ENCODE measurements around the gene SPATA1. TPM values are rescaled to one million over a fixed set of nuclear protein-coding genes. Genes with fewer than 3 reads are reported as not detected.

Gene SPATA1
- total RNA-seq, 2 donors from 2014 or later, result 1.3 to 2.7 TPM

DNA sequence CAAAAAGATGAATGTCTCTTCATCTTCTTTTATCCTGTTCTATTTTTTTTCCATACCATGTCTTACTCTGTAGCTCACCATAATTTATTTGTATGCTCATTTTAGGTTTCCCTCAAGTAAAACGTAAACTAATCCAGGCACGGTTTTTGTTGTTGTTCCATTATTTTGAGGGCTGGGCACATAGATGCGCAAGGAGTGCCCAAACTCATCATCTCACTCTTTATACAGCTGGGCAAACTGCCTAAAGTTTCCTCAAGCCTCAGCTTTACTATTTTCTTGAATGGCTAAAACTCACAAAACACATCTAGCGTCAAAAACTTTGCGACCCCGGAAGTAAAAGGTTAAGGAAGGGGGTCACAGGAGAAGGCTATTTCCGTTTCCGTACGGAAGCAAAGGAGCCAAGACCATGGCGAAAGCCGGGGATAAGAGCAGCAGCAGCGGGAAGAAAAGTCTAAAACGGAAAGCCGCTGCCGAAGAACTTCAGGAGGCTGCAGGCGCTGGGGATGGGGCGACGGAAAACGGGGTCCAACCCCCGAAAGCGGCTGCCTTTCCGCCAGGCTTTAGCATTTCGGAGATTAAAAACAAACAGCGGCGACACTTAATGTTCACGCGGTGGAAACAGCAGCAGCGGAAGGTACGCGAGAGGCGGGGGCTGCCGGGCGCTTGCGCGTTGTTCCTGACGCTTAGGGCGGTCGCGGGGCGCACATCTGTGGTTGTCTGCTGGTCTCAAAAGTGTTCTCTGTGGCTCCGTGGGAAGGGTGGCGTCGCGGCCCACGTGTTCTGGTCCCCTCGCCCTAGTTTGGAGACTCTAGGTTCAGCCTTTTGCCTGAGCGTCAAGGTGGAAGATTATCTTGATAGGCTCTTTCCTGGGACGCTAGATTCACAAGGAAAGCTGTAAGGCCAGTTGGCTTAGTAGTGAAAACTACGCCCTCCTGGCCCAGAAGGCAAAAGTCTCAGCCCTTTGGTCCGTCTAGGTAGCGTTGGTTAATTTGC lies 27.0 kb upstream of the SPATA1 start, which contains the start of gene RPF1:
Gene RPF1 (plus strand): TSS at position 391 of the 993 bp plus-strand sequence. CDS start 16 bp downstream, at position 407.
- intact Hi-C loops (cut with DNase I), result no loop called here
- Histone ChIP-seq H3K27me3 (no peaks in the 10 kb centered on the region), H3K36me3 (no peaks in the 10 kb centered on the region), H3K4me1 (peaks cover 4% of the 10 kb centered on the region), H3K9ac (ENCODE audit: low read depth in 2 of 2, low read length in 2 of 2) (peak within 1 kb of the TSS; percentile 65 to 69), H3K27ac (peak within 1 kb of the TSS; percentile 83), H3K9me3 (no peaks in the 10 kb centered on the region), H3K4me3 (peak within 1 kb of the TSS; percentile 64)
- TF ChIP-seq, protein P1, sequence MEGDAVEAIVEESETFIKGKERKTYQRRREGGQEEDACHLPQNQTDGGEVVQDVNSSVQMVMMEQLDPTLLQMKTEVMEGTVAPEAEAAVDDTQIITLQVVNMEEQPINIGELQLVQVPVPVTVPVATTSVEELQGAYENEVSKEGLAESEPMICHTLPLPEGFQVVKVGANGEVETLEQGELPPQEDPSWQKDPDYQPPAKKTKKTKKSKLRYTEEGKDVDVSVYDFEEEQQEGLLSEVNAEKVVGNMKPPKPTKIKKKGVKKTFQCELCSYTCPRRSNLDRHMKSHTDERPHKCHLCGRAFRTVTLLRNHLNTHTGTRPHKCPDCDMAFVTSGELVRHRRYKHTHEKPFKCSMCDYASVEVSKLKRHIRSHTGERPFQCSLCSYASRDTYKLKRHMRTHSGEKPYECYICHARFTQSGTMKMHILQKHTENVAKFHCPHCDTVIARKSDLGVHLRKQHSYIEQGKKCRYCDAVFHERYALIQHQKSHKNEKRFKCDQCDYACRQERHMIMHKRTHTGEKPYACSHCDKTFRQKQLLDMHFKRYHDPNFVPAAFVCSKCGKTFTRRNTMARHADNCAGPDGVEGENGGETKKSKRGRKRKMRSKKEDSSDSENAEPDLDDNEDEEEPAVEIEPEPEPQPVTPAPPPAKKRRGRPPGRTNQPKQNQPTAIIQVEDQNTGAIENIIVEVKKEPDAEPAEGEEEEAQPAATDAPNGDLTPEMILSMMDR (IDR thresholded peaks at IDR 0.05), result no peak
- peak; percentile 76 for DNase-seq

DNA sequence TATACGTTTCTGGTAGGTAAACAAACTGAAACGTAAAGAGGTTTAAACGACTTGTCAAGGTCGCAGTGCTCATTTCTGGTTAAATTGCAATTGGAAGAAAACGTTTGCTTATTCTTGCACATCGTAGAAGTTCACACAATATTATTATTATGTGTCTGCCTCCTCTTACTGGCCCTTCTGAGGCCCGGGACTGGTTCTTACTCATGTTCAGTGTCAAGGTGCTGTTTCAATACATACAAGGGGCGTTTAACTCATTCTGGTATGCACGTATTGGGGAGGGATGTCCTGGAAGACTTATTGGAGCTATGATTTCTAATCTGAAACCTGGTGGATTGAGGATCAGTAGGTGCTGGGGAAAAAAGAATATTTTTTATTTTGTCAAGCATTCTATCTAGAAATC lies 26.2 kb upstream of the SPATA1 start:
- H3K27me3 ChIP-seq, result no peaks in the 10 kb centered on the region
- peak overlapping the region; percentile 83 for H3K27ac ChIP-seq
- DNase-seq, result no peak
- peaks cover 4% of the 10 kb centered on the region for H3K4me1 ChIP-seq
- peak overlapping the region; percentile 64 for H3K4me3 ChIP-seq
- intact Hi-C loops (cut with DNase I), result no loop called here
- TF ChIP-seq, protein P1 (IDR thresholded peaks at IDR 0.05), result no peak
- H3K9me3 ChIP-seq, result no peaks in the 10 kb centered on the region
- peak overlapping the region; percentile 65 to 69 for H3K9ac ChIP-seq (ENCODE audit: low read depth in 2 of 2, low read length in 2 of 2)
- H3K36me3 ChIP-seq, result no peaks in the 10 kb centered on the region

DNA sequence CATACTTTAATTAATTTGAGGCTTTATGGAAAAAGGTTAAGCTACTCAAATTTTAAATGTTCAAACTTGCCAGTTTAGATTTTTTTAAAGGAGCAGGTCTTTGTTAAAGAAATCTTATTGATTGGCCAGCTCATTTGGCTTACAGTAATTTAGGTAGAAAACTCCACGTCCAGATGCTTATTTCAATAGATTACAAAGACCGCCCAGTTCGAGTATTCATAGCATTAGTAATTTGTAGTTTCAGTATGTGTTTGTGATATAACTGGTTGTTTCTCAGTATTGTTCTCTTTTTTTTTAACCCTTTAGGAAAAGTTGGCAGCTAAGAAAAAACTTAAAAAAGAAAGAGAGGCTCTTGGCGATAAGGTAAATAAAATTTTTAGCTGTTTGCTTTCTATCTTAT lies 25.5 kb upstream of the SPATA1 start:
- intact Hi-C loops (cut with DNase I), result no loop called here
- Histone ChIP-seq H3K9ac (ENCODE audit: low read depth in 2 of 2, low read length in 2 of 2) (no peak overlapping the region), H3K27ac (no peak overlapping the region), H3K36me3 (no peaks in the 10 kb centered on the region), H3K4me1 (peaks cover 4% of the 10 kb centered on the region), H3K27me3 (no peaks in the 10 kb centered on the region), H3K9me3 (no peaks in the 10 kb centered on the region), H3K4me3 (peak overlapping the region; percentile 64)
- DNase-seq, result no peak
- TF ChIP-seq, protein P1 (IDR thresholded peaks at IDR 0.05), result no peak

DNA sequence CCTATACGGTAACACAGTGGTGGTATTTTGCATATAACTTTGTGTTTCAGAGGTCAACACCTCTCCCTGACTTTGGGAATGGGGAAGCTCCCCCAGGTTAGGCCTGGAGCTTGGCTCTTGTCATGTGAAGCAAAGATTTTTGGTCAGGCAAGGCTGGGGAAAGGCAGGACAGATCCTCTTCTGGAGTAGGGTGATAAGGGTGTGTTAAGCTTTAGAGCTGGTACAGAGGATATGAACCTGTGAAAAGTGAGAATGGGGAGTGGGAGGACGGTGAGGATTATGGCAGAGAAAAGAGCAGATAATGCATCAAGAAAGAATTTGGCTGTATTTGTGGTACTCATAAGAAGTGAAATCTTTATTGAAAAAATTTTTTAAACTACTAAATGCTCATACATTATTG lies 24.9 kb upstream of the SPATA1 start:
- intact Hi-C loops (cut with DNase I), result no loop called here
- no peaks in the 10 kb centered on the region for H3K36me3 ChIP-seq
- H3K9ac ChIP-seq (ENCODE audit: low read depth in 2 of 2, low read length in 2 of 2), result no peak overlapping the region
- H3K9me3 ChIP-seq, result no peaks in the 10 kb centered on the region
- TF ChIP-seq, protein P1 (IDR thresholded peaks at IDR 0.05), result no peak
- no peak overlapping the region for H3K4me3 ChIP-seq
- H3K27me3 ChIP-seq, result no peaks in the 10 kb centered on the region
- no peak overlapping the region for H3K27ac ChIP-seq
- DNase-seq, result no peak
- H3K4me1 ChIP-seq, result peaks cover 4% of the 10 kb centered on the region

DNA sequence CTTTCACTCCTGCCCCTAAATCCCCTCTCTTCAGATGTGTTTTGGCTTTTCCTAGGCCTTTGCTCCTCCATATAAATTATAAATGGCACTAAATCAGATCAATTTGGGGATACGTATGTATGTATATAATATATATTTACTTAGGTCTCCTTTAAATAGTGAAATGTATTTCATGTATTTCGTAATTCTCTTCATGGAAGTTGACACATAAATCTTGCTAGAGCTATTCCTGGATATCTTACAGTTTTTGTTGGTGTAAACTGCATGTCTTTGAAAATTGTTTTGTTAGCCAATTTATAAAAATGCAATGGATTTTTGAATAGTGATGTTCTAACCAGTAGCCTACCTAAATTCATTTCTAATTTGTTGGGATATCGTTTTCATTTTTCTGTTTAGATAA lies 18.1 kb upstream of the SPATA1 start:
- Histone ChIP-seq H3K4me3 (no peak overlapping the region), H3K36me3 (no peaks in the 10 kb centered on the region), H3K9ac (ENCODE audit: low read depth in 2 of 2, low read length in 2 of 2) (no peak overlapping the region), H3K9me3 (no peaks in the 10 kb centered on the region), H3K27me3 (no peaks in the 10 kb centered on the region), H3K4me1 (no peaks in the 10 kb centered on the region), H3K27ac (no peak overlapping the region)
- TF ChIP-seq, protein P1 (IDR thresholded peaks at IDR 0.05), result no peak
- intact Hi-C loops (cut with DNase I), result no loop called here
- no peak for DNase-seq
